Nephron (organoid): ENCODE measurements around the gene IRAK2.

Experiments used
- H3K27ac Mint-ChIP-seq, 3 experiments: 2 replicates each; pipeline ENCODE4 v1.8.0; 2020; ENCODE audit warnings: mixed read lengths in 3 of 3, mild to moderate bottlenecking in 2 of 3, moderate library complexity in 1 of 3
- H3K27me3 Mint-ChIP-seq: 2 replicates; pipeline ENCODE4 v1.8.0; 2021; ENCODE audit warnings: low read depth, mild to moderate bottlenecking, moderate library complexity, mixed read lengths
- H3K36me3 Mint-ChIP-seq: 2 replicates; pipeline ENCODE4 v1.8.0; 2020; ENCODE audit warnings: low read depth, mixed read lengths
- H3K4me1 Mint-ChIP-seq: 2 replicates; pipeline ENCODE4 v1.8.0; 2020; ENCODE audit warnings: mixed read lengths
- H3K4me3 Mint-ChIP-seq, 3 experiments: 2 replicates each; pipeline ENCODE4 v1.8.0; 2020; ENCODE audit warnings: mild to moderate bottlenecking in 3 of 3, mixed read lengths in 3 of 3, moderate library complexity in 2 of 3
- H3K9me3 Mint-ChIP-seq: 2 replicates; pipeline ENCODE4 v1.8.0; 2020; ENCODE audit warnings: mixed read lengths
- CTCF ChIP-seq, 3 experiments: fragments of 200-600 bp; sonication (generic); IDR thresholded peaks; one replicate each; pipeline ENCODE4 v1.5.0; 2021; ENCODE audit warnings: antibody characterized with exemption in 3 of 3; ENCODE audit not compliant: unreplicated experiment in 3 of 3

IRAK2 gene

GRCh38 chr3:10195366-10196089 is 30.8 kb downstream of the IRAK2 start:
- no peak overlapping the region for H3K4me3 Mint-ChIP-seq

GRCh38 chr3:10196389-10197052 is 31.8 kb downstream of the IRAK2 start:
- H3K27ac Mint-ChIP-seq = no peak overlapping the region
- H3K27me3 Mint-ChIP-seq = peaks cover 4% of the 10 kb centered on the region
- H3K36me3 Mint-ChIP-seq = no peaks in the 10 kb centered on the region
- no peaks in the 10 kb centered on the region for H3K9me3 Mint-ChIP-seq
- no peak overlapping the region for H3K4me3 Mint-ChIP-seq
- TF ChIP-seq CTCF (IDR thresholded peaks at IDR 0.05; ENCODE audit: unreplicated experiment in 3 of 3) = no peak
- peaks cover 23% of the 10 kb centered on the region for H3K4me1 Mint-ChIP-seq

More at GRCh38 chr3:10195366-10196089, 30.8 kb downstream of the IRAK2 start:
- Mint-ChIP-seq H3K9me3 (no peaks in the 10 kb centered on the region), H3K27me3 (peaks cover 4% of the 10 kb centered on the region), H3K4me1 (peaks cover 25% of the 10 kb centered on the region), H3K27ac (no peak overlapping the region), H3K36me3 (no peaks in the 10 kb centered on the region)
- TF ChIP-seq CTCF (IDR thresholded peaks at IDR 0.05; ENCODE audit: unreplicated experiment in 3 of 3) = no peak

- Mint-ChIP-seq H3K4me3 (no peak overlapping the region), H3K27me3 (peaks cover 4% of the 10 kb centered on the region), H3K4me1 (peaks cover 13% of the 10 kb centered on the region)
These were observed 33.5 kb downstream of the IRAK2 start for GRCh38 chr3:10198226-10198625.

GRCh38 chr3:10198761-10199649 is 34.3 kb downstream of the IRAK2 start:
- Mint-ChIP-seq H3K27ac (no peak overlapping the region), H3K4me1 (peaks cover 8% of the 10 kb centered on the region), H3K36me3 (no peaks in the 10 kb centered on the region), H3K9me3 (no peaks in the 10 kb centered on the region), H3K4me3 (no peak overlapping the region), H3K27me3 (peaks cover 4% of the 10 kb centered on the region)
- TF ChIP-seq CTCF (IDR thresholded peaks at IDR 0.05; ENCODE audit: unreplicated experiment in 3 of 3) = no peak

More at GRCh38 chr3:10198226-10198625, 33.5 kb downstream of the IRAK2 start:
- no peak for TF ChIP-seq CTCF (IDR thresholded peaks at IDR 0.05; ENCODE audit: unreplicated experiment in 3 of 3)
- no peak overlapping the region for H3K27ac Mint-ChIP-seq
- H3K9me3 Mint-ChIP-seq = no peaks in the 10 kb centered on the region
- H3K36me3 Mint-ChIP-seq = no peaks in the 10 kb centered on the region

GRCh38 chr3:10204921-10205320 is 40.2 kb downstream of the IRAK2 start:
- Mint-ChIP-seq H3K4me1 (no peaks in the 10 kb centered on the region), H3K36me3 (no peaks in the 10 kb centered on the region), H3K27me3 (no peaks in the 10 kb centered on the region), H3K27ac (no peak overlapping the region), H3K9me3 (no peaks in the 10 kb centered on the region), H3K4me3 (no peak overlapping the region)
- no peak for TF ChIP-seq CTCF (IDR thresholded peaks at IDR 0.05; ENCODE audit: unreplicated experiment in 3 of 3)
